ENCODE measurements around the gene PDHX.

DNA sequence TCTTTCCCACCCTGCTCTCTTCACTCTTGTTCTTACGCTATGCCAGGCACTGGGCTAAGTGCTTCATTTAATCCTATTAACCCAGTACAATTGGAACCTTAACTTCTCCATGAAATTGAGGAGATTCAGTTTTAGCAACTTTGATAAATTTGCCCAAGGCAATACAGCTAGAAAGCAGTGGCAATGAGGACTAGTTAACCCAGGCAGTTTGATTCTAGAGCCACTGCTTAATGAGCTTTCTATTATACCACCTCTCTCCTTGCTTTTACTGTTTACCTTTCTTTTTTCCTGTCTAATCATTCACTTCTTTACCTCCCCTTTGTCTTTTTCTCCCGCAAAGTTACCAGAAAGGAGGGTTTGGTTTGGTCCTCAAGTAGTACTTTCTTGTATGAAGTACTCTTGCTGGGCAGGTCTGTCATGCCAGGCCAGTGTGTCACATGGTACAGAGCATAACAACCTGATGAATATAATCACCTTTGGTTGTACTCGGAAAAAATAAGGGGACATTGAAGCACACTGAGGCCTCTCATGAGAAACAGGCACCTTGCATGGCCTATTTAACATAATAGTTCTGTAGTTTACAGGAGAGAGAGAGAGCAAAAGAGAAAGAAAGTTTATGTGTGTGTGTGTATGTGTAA is 70.6 kb downstream of the PDHX start:
- TF ChIP-seq CTCF (conservative IDR thresholded peaks at IDR 0.05; ENCODE audit: low read length) = no peak
- TF ChIP-seq EZH2phosphoT487 (IDR thresholded peaks at IDR 0.05; ENCODE audit: borderline replicate concordance) = no peak

Data from Loucy (cell line).